WTC11 (cell line): ENCODE results near the gene HPSE2.

Experiments used
- ATF3 ChIP-seq: sonication (generic); formaldehyde crosslinking; conservative IDR thresholded peaks from 2 replicates; pipeline ENCODE4 v1.8.1; 2022; ENCODE audit warnings: mild to moderate bottlenecking, missing genetic modification reagents
- CTCF ChIP-seq: fragments of 200-600 bp; IDR thresholded peaks from 2 replicates; pipeline ENCODE4 v1.8.0; 2022; ENCODE audit warnings: antibody characterized with exemption
- E2F1 ChIP-seq: sonication (generic); formaldehyde crosslinking; IDR thresholded peaks from 2 replicates; pipeline ENCODE4 v1.8.0; 2022; ENCODE audit warnings: mild to moderate bottlenecking, missing genetic modification reagents
- E2F5 ChIP-seq: sonication (generic); formaldehyde crosslinking; IDR thresholded peaks from 2 replicates; pipeline ENCODE4 v1.8.1; 2022; ENCODE audit warnings: mild to moderate bottlenecking, moderate library complexity, missing genetic modification reagents
- HMGXB4 ChIP-seq: sonication (generic); formaldehyde crosslinking; IDR thresholded peaks from 2 replicates; pipeline ENCODE4 v1.8.1; 2023; ENCODE audit warnings: mild to moderate bottlenecking, moderate library complexity, missing genetic modification reagents
- MAX ChIP-seq: sonication (generic); formaldehyde crosslinking; IDR thresholded peaks from 2 replicates; pipeline ENCODE4 v1.8.0; 2022; ENCODE audit warnings: mild to moderate bottlenecking, missing genetic modification reagents
- USF2 ChIP-seq: sonication (generic); formaldehyde crosslinking; IDR thresholded peaks from 2 replicates; pipeline ENCODE4 v1.8.1; 2023; ENCODE audit warnings: mild to moderate bottlenecking, missing genetic modification reagents, moderate library complexity

- TF ChIP-seq MAX (CRISPR knock-in tag): no peak
- no peak for TF ChIP-seq CTCF
- no peak for TF ChIP-seq ATF3
- no peak for TF ChIP-seq E2F1 (CRISPR knock-in tag)
- TF ChIP-seq HMGXB4: no peak
- TF ChIP-seq USF2 (CRISPR knock-in tag): no peak
- no peak for TF ChIP-seq E2F5 (CRISPR knock-in tag)
Observed at GRCh38 chr10:99203310-99203709, 32.3 kb downstream of the HPSE2 start.
